HG02981 (cell line): ENCODE results near the gene SLC9A9.
A peak's percentile ranks its signal among the peaks of the same experiment; 100 is the strongest.

Experiments used
- ATAC-seq: cut with Tn5 transposase; IDR thresholded peaks from one replicate; pipeline ENCODE4 v1.9.1; 2021; ENCODE audit warnings: mild to moderate bottlenecking, moderate library complexity; ENCODE audit not compliant: unreplicated experiment

SLC9A9 gene

DNA sequence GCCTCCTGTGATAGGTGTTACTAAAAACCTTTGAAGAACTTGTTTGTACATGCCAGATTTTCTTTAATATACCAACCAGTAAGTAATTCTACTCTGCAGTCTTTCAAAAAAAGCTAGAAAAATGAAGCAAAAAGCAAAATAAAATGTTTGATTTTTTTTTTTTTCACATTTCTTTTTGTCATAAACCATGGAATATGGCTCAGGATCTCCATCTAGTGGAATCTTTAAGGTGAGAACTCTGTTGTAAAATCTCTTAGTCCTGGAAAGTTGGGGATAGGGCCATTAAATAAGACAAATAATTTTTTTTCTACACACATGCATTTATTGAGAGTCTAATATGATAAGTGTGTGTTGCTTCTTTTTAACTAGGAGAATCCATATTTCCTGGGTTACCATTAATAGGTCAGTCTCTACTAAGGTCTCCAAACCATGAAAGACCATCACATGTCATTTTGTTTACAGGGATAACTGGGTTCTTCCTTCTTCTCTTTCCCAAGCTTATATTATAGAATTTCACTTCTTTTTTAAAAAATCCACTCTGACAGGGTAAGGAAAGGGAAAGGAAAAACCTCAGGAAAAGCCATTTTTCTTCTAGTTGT is 84.6 kb downstream of the SLC9A9 start:
- no peak for ATAC-seq

DNA sequence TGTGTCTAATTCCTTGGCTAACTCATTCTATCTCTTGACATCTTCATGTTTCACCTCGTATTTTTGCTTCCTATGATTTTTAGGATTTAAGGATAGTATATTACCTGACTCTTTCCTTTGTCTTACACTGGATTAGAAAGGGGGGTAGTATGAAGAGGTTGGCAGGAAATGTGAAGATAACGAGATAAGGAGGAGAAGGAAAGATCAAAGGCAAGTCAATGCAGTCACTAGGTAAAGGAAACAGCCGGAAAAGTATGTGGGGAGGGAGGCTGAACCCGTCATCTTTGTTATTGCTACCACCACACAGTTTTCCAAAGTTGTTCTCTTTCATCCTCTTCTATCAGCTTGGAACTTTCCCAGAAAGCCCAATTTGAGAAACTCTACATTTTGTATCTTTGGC is 90.6 kb downstream of the SLC9A9 start:
- ATAC-seq: no peak

DNA sequence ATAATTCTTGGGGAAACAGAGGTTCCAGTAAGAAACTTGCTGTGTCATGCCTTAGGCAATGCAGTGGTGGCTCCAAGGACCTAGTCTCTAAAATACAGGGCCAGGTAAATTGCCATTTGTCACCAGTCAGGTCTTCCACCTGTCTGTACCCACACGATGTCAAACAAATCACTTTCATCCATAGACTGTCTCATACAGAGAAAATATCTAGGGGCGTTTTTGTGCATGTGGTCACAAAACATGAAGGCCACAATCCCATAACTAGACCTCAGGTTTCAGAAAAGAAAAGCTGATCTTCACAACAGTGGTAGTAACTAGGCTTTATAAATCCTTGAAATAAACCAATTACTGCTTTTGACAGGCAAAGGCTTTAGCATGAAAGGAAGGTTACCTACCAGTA is 92.3 kb downstream of the SLC9A9 start:
- ATAC-seq: no peak

DNA sequence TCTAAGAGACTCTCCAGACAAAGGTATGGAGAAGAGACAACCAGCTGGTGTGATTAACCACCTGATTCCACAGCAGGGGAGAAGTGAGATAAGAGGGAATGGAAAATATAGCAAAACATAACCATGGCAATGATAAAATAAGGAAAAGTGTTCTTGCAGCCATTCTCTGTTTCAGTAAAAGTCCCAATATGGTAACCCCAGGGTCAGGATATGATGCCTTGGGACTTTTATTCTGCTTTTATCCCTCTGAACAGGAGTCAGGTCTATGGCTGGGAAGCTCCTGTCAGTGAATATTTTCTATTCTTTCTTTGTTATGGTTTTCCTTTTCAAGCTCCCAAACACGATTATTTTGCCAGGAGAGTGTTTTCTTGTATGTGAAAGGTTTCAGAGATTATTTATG is 94.2 kb downstream of the SLC9A9 start:
- no peak for ATAC-seq

DNA sequence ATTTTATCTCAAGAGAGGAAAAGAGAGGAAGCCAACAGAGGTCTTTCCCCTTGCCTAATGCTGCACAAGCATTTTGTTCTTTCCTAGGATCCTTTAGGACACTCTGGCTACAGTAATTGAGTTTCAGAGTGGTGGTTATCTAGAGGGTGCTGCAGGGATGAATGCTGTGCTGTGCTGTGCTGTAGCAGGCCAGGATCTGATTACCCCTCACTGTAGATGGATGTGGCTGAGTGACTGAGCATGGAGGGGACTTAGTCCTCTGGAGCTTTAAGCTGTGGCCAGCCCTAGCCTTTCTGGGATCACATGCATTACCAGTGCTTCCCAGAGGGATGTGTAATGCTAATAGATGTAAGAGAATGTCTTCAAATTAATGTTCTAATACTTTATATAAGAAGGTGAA is 94.8 kb downstream of the SLC9A9 start:
- no peak for ATAC-seq

DNA sequence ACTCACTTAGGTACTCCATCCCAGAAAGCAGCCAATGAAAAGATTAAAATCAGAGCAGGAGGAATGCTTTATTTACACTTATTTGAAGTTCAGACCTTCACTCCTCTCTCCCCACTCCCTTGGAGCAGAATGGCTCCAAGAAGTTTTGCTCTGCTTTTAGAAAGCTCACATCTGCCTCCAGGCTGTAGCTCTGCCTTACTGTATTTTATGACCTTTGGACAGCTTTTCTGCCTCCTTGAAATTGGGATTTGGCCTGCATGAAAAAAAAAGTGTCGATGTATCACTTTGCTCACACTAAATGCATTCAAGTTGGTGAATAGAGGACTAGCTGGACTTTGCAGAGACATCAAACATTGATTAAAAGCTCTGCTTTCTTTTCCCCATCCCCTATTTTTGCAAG is 95.3 kb downstream of the SLC9A9 start:
- no peak for ATAC-seq

DNA sequence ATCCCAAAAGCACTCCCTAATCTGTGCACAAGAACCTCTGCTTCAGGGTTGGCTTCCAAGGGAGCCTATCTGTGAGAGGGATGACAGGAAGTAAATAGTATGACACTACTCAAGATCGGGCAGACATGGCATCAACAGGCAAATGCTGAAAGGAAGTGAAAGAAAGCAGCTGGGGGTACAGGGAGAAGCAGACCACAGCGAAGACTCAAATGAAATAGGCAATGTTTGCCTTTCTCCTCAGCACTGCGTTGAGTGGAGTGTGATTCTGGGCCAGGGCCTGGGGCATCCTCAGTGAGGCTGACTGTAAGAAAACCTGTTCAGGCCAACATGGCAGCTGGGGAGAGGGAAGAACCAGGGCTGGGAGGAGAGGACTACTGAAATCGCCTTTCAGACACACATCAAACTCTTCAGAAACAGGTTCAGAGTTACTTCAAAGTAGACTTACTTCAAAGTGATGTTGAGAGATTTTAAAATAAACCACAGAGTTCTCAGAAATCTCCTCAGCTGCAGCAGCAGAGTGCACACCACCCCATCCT is 96.6 kb downstream of the SLC9A9 start:
- ATAC-seq: peak; percentile 70

DNA sequence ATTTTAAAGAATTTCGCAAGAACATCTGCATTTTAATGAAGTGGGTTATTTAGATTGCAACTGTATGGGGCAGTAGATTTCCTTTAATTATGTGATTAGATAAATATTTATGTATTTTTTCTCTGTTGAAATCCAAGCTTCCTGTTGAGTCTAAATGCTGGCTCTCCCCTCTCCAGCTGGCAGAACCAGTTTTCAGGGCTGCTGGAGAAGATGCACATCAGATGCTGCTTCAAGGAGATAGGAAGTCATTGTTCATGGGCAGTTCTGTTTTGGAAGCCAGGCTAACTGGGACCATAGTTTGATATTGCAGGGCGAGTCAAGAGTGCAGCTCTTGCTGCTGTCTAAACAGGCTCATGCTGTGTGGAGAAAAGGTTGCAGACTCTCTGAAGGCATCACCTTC is 97.4 kb downstream of the SLC9A9 start:
- ATAC-seq: no peak

DNA sequence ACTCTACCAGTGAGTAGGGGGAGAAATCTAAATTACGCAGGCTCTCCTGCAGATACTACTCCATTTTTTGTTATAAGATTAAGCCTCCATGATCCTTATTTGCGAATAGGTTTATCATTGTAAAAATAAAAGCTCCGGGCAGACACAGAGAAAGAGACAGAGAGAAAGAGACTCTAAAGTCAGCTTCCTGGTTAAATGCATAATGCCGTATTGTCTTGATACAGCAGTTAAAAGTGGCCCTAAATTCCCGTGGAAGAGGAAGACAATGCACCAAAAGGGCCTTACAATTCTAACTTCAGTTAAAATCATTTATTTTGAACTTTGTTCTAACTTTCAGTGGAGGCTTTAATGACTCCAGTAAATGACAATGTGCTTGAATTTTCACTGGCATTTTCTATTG is 98.3 kb downstream of the SLC9A9 start:
- ATAC-seq: no peak

DNA sequence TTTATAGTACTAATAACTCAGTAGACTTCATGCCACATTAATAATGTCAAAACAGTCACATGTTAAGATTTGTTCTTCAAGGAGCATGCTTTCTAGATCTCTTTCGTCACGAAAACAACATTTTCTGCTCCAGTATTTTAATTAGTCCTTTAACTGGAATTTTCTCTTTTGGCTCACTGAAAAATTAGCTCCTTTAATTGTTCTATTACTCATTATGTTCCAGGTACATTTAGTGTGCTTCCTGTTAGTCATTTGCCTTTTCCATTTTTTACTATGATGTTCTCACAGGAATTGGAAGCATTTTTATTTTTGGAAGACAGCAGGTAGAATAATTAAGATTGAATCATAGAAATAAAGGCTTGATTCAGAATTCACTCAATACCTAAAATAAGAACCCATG is 111.2 kb downstream of the SLC9A9 start:
- no peak for ATAC-seq

DNA sequence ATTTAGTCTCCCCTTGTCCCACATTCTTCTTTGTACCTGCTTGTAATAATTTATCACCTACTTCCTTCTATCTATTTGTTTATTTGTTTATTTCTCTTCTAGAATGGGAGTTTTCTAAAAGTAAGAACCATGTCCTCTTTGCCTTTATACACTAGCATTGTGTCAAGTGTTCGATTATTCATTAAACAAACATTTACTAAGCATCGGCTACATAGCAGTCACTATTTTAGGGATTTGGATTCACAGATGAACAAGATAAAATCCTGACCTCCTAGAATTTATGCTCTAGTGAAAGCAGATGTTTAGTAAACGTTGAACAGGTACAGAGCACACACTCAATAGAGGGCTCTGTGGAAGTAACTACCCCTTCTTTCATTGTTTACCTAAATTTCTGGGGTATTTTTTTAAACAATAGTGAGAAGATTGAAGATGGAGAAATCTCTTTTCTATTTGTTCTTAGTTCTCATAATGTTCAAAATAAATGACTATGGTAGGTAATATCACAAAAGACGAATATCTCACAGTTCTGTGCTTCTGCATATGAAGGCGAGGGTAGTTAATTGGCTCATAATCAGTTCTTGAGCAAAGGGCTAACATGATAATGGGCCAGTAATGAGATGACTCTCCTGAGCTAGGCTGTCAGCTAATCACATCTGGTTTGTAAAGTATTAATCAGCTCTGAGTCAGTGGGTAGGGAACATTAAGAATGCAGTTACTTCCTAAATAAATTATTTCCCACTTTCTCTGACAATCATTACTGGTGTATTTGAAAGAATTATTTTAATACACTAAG is 111.9 kb downstream of the SLC9A9 start:
- no peak for ATAC-seq

DNA sequence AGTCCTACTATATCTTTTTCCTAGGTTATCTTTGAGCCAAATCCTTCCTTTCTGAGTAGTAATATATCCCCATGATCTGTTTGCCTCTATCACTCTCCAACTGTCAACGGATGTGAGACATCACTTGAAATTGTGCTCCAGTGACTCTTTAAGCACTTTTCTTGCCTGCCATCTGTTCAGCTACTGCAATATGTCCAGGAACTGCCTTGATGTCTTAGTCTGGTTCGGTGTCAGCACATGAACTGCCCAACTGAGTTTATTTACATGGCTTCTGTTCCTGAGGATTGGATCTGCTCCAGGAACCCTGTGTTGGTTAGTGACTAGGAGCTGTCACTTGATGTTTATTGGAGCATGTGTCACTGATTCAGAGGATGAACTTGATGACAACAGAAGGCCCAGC is 116.5 kb downstream of the SLC9A9 start:
- no peak for ATAC-seq

DNA sequence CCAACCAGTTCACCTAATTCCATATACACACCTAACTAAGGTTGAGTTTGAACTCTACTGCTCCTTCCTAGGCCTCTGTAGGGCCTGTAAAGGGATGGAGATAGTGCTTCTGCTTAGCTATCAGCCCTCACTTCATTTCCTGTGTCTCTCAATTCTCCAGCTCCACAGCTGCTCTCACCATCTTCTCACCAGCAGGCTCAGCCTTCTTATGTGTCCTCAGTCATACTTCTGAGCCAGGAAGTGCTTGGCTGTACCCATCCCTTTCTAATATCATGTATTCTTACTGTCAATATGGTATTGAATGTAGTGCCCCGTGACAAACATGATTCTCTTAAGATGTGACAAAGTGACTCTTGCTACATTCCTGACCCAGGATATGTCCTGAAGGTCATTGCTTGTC is 116.9 kb downstream of the SLC9A9 start:
- ATAC-seq: no peak

DNA sequence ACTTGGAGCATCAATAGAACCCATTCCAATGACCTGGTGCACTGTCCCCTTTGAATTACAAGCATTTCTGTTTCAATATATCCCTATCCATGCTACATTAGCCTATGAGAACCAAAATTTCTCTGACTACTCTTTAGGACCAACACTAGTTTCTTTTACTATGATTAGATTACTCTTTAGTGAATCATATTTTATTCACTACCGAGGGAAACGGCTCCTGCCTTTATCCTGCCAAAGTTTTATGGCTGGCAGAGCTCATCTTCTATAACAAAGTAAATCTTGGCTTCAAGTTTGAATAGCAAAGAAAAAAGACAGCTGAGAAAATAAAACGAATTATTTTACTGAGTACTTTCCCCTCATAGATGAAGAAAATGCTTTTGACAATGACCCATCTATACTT is 120.9 kb downstream of the SLC9A9 start:
- no peak for ATAC-seq

DNA sequence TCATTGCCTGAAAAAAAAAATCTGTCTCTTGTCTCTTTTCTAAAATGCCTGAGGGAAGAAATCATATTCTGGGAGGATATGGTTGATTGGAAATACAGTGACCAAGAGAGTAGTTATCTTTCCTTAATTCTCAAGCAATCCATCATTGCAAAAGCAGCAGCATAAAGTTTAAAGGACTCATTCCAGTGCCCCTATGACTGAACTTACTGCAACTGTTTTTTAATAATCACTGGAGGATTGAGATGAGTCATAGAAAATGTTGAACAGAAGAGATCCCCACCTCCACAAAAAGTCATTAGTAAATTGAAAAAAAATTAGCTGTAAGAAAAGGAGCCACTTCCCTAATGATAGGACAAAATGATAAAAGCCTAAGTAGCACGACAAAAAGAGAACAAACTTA is 121.5 kb downstream of the SLC9A9 start:
- no peak for ATAC-seq

DNA sequence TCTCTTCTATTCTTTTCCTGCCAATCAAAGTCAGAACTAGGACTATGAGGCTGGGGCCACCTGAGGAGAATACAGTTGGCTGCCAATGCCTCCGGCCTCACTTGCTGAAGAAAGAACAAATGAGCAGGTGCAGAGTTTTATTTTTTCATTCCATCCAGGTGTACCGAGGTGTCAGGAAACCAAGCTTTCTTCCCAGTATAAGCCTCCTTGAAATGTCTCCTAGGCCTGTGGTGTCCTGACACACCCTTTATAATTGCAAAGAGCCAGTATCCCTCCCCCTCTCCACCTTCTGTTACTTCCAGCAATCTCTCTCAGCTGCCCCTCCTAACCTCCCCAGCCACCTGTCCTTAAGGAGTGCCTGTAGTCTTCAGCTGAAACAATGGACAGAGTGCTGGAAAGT is 127.9 kb downstream of the SLC9A9 start:
- no peak for ATAC-seq

DNA sequence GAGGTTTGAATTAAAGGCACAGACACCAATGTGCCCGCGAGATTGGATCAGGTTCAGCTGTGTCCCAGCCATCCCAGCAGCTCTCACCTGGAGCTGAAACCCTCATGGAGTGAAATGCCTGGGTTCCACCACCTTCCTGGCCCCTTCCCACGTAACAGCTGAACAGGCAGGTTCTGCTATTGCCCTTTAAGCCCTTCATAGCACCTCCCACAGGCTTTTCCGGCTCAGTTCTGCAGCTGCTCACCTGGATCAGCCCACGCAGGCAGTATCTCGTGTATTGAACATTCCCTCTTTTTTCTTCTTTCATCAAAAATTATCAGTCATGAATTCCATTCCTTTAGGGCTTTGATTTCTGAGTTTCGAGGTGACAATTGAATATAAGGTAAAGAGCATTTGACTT is 129.8 kb downstream of the SLC9A9 start:
- ATAC-seq: no peak

DNA sequence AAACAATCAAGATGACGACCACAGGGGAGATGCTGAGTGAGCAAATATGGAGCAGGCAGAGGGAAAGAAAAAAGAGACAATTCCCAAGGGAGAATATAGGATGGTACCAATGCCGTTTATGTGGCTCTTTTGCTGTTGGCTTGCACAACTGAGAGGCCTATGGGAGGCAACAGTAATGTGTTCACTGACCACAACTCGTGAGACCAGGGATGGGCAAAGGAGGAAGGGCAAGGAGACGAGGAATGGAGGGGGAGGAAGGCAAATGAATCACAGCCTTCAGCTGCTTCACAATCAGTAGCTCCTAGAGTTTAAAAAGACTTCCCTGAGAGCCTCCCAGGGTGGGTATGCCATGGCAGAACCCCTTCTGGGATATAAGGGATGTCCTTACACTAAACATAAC is 131.5 kb downstream of the SLC9A9 start:
- ATAC-seq: no peak

DNA sequence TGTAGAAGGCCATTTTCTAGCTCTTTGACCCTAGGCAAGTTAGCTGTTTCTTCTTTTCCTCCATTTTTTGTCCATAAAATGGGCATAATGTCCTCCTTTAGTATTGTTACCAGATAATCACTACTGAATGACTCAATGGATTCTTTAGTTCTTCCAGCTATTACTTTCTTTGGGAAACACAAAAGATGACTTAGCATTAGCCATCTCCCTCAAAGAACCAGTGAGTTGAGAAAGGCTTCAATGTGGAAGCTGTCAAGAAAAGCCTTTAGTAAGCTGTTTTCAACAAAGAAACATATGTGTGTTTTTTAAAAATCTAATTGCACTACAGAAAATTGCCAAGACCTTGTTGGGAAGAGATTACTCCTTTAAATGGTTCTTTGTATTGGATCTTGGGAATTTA is 135.7 kb downstream of the SLC9A9 start:
- ATAC-seq: no peak

DNA sequence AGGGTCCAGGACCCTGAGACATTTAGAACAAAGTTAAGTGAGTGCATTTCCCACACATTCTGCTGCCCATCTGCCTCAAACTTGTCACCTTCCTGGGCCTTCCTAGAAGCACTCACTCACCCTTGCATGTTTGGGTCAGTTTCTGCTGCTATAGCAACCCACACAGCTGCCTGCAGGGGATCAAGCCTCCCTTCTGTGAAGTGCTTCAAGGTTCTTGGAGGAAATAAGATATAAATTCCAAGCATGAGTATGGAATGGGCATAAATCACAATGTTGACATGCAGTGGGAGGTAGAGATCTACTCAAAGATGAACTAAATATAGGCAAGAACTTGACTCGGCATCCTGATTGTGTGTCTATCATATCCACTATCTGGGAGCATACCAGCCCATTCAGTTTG is 140.4 kb downstream of the SLC9A9 start:
- ATAC-seq: no peak

DNA sequence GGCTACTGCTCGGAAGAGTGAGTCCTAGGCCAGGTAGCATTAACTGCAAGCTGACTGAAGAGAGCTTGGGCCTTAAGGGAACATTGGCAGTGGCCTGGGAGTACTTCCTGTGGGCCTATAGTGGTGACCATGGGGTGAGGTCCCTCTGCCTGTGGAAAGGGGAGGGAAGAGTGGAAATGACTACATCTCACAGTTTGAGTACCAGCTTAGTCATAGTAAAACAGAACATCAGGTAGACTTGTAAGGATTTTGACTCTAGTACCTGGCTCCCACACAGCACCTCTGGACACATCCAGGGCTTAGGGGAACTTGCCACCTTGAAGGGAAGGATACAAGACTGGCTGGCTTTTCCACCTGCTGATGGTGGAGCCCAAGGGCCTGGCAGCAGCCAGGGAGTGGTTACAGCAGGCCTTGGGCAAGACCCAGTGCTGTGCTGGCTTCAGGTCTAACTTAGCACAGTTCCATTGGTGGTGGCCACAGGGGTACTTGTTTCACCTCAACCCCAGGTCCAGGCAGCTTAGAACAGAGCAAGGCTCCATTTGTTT is 147.8 kb downstream of the SLC9A9 start:
- no peak for ATAC-seq

DNA sequence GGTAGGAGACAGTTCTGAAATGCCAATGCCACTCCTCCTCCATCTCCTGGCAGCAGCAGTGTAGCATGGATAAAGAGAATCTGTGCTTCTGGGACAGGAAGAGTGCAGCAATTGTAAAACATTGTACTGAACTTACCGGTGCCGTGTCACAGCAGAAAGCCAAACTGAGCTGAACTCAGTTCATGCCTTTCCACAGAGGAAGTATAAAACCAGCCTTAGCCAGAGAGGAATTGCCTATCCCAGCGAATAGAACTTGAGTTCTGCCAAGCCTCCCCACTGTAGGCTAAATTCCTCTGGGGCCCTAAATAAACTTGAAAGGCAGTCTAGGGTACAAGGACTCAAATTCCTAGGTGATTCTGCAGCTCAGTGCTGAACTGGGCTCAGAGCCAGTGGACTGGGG is 148.8 kb downstream of the SLC9A9 start:
- no peak for ATAC-seq
